HEK293 (cell line): ENCODE data around the gene GID4.

Source experiments
- KLF16 ChIP-seq: fragments of 450-650 bp; formaldehyde crosslinking; IDR thresholded peaks from 2 replicates; pipeline ENCODE4 v1.5.1; 2017; ENCODE audit warnings: missing biosample characterization, missing genetic modification characterization
- SP2 ChIP-seq: fragments of 450-650 bp; formaldehyde crosslinking; IDR thresholded peaks from 2 replicates; pipeline ENCODE4 v1.5.1; 2016; ENCODE audit warnings: missing biosample characterization, missing genetic modification characterization
- YY1 ChIP-seq: fragments of 450-650 bp; formaldehyde crosslinking; IDR thresholded peaks from 2 replicates; pipeline ENCODE4 v1.5.1; 2018; ENCODE audit warnings: missing biosample characterization, missing genetic modification characterization
- ZNF677 ChIP-seq: fragments of 450-650 bp; IDR thresholded peaks from 2 replicates; pipeline ENCODE4 v1.5.0; 2018; ENCODE audit warnings: missing biosample characterization, mild to moderate bottlenecking, missing genetic modification characterization, moderate library complexity
- TF ChIP-seq, protein P1 (sequence below): fragments of 450-650 bp; formaldehyde crosslinking; IDR thresholded peaks from 2 replicates; pipeline ENCODE4 v1.5.1; 2016; ENCODE audit warnings: missing biosample characterization, missing genetic modification characterization
- TF ChIP-seq, protein P2 (sequence below): fragments of 450-650 bp; formaldehyde crosslinking; IDR thresholded peaks from 2 replicates; pipeline ENCODE4 v1.5.1; 2016; ENCODE audit warnings: missing biosample characterization, missing genetic modification characterization

DNA sequence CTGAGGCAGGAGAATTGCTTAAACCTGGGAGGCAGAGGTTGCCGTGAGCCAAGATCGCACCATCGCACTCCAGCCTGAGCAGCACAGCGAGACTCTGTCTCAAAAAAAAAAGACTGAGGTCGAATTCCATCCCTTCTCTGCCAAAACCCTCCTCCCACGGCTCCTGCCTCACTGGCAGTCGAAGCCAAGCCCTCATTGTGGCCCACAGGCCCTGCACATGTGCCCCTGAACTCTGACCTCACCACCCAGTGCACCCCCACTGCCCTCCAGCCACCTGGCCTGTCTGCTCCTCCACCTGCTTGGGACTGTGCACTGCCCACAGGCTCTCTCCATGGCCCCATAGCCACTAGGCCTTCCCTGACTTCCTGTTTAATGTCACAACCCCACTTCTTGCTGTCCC, 76.3 kb downstream of the GID4 start:
- TF ChIP-seq YY1 (no peak), KLF16 (tag by site-specific recombination) (no peak), SP2 (no peak), ZNF677 (tag by site-specific recombination) (no peak)
- TF ChIP-seq, protein P1, sequence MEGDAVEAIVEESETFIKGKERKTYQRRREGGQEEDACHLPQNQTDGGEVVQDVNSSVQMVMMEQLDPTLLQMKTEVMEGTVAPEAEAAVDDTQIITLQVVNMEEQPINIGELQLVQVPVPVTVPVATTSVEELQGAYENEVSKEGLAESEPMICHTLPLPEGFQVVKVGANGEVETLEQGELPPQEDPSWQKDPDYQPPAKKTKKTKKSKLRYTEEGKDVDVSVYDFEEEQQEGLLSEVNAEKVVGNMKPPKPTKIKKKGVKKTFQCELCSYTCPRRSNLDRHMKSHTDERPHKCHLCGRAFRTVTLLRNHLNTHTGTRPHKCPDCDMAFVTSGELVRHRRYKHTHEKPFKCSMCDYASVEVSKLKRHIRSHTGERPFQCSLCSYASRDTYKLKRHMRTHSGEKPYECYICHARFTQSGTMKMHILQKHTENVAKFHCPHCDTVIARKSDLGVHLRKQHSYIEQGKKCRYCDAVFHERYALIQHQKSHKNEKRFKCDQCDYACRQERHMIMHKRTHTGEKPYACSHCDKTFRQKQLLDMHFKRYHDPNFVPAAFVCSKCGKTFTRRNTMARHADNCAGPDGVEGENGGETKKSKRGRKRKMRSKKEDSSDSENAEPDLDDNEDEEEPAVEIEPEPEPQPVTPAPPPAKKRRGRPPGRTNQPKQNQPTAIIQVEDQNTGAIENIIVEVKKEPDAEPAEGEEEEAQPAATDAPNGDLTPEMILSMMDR: no peak
- TF ChIP-seq, protein P2, sequence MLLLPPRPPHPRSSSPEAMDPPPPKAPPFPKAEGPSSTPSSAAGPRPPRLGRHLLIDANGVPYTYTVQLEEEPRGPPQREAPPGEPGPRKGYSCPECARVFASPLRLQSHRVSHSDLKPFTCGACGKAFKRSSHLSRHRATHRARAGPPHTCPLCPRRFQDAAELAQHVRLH (tag by site-specific recombination): no peak
